Hematopoietic multipotent progenitor cell treated with erythropoietin and hydrocortisone succinate and interleukin-3 and kit ligand, for 6 days (in vitro differentiated cells): ENCODE measurements around the gene COLEC12.

Experiments used
- DNase-seq: peaks from one replicate; pipeline ENCODE4 v3.0.0-alpha.2; 2015

The COLEC12 gene

DNA sequence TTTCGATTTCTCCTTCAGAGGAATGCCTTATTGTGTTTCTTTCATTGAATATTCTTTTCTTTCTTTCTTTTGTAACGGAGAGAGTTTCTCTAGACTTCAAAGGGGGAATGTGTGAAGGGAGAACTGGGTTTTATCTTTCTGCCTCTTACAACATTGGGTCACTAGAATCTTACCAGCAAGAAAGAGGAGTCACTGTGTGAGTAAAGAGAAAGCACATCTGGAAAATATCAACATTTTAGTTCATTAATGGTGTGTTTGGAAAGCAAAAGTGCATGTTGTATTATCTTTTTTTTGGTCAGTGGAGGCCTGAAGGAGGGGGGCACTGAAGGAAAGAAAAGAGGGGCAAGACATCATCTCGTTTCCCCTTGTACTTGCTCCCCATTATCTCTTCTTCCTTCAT lies 146.0 kb downstream of the COLEC12 start:
- DNase-seq = no peak

GRCh38 chr18:354003-354402 lies 146.5 kb downstream of the COLEC12 start:
- no peak for DNase-seq

- no peak for DNase-seq
Observed at GRCh38 chr18:352438-352837, 148.1 kb downstream of the COLEC12 start.

GRCh38 chr18:350953-351572 lies 149.4 kb downstream of the COLEC12 start:
- DNase-seq = no peak

DNA sequence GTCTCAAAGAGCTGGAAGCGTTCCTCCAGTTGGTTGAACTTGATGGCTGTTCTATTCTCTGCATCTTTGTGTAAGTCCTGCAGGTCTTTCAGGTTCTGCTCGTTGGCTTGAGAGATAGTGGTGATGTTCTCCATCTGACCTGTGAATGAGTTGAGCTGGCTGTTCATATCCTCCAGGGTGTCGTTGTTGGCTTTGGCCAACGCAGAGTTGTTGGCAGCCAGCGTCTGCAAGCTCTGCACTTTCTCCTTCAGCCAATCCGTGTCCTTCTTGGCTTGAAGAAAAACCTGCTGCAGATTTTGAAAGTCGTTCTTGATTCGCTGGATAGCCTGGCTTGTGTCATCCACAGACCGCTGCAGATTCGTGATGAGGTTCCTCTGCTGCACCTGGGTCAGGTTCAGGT lies 153.9 kb downstream of the COLEC12 start:
- no peak for DNase-seq

DNA sequence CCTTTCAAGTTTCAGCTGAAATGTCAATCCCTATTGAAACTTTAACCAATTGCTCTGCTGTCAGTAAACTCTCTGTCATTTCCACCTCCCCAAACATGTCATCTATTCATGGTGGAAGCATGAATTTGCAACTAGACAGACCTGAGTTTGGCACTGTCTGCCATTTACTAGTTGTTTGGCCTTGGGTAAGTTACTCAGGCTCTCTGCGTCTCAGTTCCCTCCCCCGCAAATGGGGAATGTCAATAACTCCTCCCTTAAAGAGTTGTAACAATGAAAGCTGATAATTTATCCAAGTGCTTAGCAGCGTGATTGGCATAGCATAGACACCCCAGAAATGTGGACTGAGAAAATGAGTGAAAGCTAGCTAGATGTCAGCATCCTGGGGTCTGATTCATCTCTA lies 159.4 kb downstream of the COLEC12 start:
- no peak for DNase-seq

DNA sequence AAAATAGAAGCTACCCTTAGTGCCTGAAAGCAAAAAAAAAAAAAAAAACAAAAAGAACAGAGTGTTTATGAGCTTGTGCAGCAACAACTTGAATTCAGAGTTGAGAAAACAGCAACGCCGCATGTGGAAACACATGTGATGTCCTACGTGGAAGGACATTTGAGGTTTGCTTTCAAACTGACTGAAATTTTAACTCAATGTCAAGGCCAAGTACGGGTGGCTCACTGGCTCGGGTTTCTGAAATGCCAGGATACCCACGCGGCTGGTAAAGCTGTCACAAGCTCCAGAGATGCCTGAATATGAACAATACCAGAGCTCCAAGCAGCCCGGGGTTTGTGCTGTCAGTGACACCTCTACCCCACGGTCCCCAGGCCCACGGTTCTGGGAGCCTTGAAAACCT lies 160.5 kb downstream of the COLEC12 start:
- no peak for DNase-seq

GRCh38 chr18:339200-339599 lies 161.3 kb downstream of the COLEC12 start:
- no peak for DNase-seq

GRCh38 chr18:336713-337112 lies 163.8 kb downstream of the COLEC12 start:
- peak; percentile 16 for DNase-seq

GRCh38 chr18:335733-336132 lies 164.8 kb downstream of the COLEC12 start:
- no peak for DNase-seq

GRCh38 chr18:334575-335132 lies 165.8 kb downstream of the COLEC12 start:
- no peak for DNase-seq

- no peak for DNase-seq
Observed at GRCh38 chr18:332721-333510, 167.6 kb downstream of the COLEC12 start.

GRCh38 chr18:332007-332406 lies 168.5 kb downstream of the COLEC12 start:
- DNase-seq = no peak

GRCh38 chr18:331221-331821 lies 169.2 kb downstream of the COLEC12 start:
- no peak for DNase-seq

DNA sequence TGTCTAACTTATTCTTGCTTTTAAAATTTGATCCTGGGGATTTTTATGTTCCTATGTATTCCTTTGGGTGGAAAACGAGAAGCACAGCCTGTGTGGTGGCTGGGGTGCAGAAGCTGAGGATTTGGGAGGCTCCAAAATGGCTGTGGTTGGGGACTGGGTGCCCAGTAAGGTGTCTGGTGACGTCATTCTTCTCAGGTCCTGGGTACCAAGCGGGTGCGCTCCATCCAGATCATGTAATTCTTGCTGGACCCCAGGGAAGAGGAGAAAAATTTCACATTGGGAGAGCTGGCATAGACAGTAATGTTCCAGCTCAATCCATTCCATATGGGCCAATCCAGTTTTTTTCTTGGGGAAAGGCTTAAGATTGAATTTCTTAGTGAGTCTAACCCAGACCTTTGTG lies 171.6 kb downstream of the COLEC12 start:
- no peak for DNase-seq

DNA sequence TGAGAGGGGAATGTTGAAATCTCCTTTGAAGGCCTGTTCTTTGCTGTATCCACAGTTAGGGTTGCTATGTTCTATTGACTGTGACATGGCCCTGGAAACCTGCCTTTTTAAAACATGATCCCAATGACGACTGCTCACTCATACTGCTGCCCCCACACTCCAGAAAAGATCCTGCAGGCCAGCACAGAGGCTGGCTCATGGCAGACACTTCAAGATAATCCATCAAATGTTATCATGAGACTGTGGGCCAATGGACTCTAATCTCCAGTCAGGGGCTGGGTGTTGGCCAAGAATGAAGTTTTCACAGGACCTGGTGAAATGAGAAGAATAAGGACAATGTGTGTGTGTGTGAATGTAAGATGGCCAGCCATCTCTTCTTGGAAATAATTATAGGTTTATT lies 173.7 kb downstream of the COLEC12 start:
- DNase-seq = no peak

DNA sequence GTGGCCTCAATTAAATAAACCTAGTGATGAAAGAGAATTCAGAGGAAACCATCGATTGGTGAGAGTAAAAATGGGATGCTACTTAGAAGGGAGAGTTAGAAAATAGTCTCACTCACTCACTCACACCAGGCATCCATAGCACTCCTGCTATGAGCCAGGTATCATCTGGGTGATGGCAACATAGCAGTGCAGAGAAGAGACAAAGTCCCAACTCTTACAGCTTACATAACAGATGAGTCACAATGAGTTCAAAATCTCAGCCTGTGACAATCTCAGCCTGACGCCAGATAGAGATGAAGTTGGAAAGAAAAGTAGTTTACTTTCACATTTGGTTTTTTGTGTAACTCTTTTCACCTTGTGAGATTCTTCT lies 177.3 kb downstream of the COLEC12 start:
- DNase-seq = no peak

DNA sequence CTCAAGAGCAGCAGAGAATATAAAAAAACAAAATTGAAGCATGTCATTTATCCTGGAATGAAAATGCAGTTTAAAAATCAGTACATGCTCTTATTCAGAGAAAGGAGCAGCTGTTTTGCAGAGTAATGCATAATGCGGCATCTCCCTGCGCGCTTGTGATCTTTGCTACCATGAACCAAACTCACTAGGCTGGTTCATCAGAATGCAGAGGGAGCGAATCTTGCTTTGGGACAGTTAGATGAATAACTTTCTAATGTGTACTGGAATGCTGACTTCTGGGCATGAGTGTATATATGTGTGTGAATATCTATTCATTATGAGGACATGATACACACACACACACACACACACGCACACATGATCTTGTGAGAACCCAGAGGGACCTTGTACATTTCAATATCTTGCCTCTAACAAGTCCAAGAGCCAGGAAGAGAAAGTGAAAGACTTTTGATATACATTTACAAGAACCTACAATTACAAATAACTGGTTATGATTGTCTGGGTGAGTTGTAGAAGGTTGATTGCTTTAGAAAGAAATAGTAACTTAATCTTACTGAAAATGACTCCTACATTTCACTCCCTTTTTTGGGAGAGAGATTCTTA lies 178.5 kb downstream of the COLEC12 start:
- DNase-seq = no peak

GRCh38 chr18:320155-320554 lies 180.3 kb downstream of the COLEC12 start:
- DNase-seq = no peak

DNA sequence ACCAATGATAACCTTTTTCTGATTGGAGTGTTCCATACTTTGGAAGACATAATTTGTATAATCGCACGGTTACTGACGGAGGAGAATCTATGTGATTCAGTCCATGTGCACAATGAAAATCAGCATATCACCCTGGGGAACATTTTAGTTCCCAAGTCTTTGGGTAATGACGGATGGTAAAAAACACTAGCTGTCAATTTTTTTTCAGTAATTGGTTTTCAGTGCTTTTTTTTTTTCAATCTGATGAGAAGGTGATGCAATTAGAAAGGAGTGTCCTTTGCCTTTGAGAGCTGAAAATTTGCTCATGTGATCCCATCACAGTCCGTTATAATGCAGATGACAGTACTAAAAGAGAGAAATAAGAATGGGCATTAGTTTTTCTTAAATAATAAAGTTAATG lies 180.8 kb downstream of the COLEC12 start:
- DNase-seq = no peak

DNA sequence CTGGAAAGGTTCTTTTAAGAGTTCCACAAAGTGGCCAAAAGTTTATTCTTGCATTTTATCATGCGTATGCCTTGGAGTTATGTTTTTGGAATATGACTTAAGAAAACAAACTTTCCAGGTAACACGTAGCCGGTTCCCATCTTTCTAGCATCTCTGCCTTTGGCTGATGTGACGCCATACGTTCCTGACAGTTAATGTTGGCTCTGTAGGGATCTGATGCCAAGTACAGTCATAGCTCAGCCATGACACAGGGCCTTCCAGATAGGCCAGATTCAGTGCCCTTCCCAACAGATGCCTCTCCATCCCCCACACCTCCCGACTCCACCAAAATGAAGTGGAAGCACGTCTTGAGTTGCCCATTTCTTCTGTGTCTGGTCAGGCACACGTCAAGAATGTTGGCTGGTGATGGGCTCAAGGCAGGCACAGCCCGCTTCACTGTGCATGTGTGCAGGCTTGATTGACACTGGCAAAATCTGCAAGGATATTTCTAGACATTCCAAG lies 181.7 kb downstream of the COLEC12 start:
- no peak for DNase-seq

DNA sequence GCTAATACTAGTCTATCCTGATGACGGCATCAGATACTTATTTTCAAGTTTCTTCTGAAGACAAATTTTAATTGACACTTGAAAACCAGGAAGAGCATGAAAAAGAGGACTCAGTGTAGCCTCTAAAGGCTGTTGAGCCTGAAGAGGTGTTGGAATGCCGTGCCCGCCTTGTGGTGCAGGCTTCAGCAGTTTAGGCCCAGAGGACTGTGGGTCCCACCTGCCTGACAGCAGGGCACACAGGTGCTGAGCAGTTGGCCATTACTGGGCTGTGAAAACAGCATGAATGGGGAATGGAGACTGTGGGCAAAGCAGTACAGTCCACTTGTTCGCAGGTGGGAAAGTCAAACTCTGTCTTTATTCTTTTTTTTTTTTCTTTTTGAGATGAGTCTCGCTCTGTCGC lies 182.9 kb downstream of the COLEC12 start:
- DNase-seq = no peak

- DNase-seq = no peak
Observed at GRCh38 chr18:316393-316792, 184.1 kb downstream of the COLEC12 start.

GRCh38 chr18:313931-314330 lies 186.6 kb downstream of the COLEC12 start:
- no peak for DNase-seq
